ENCODE data around the gene ACSF3.
A peak's percentile ranks its signal among the peaks of the same experiment; 100 is the strongest.

The ACSF3 gene

GRCh38 chr16:89198417-89199240, 105.0 kb downstream of the ACSF3 start:
- DNase-seq (ENCODE audit: low read depth in 2 of 2, low spot score in 1 of 2), result no peak

DNA sequence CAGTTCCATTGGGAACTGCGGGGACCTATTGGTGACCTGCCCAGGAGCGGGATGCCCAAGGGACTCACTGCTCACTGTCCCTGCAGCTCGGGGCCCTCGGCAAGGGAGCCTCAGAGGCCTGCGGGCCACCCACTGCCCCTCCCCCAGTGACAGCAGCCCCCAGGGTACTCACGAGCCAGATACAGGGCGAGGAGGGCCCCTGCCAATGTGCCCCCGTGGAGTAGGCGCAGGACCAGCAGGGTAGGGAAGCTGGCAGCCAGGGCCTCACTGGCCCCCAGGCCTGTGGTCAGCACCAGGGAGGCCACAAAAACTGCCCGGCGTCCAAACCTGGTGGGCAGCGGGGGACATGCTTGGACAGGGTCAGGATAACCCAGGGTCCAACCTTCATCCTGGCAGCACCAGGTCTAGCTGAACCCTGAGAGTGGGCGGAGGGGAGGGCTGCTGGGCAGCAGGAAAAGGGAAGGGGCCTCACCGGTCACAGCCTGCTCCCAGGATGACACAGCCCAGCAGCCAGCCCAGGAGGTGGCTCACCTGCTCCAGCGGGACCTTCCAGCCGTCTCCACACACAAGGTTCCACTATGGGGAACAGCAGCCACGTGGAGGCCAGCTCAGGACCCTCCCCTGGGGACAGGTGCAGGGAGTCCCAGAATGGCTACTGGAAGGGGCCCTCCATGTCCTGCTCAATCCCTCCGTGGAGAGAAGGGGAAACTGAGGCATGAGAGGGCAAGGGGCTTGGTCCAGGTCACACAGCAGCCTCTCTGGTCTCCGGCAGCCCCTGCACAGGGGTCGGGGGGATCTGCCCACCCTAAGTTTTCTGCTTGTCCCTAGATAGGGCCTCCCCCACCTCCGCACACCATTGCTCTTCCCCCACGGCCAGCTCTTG, 105.8 kb downstream of the ACSF3 start:
- DNase-seq (ENCODE audit: low read depth in 2 of 2, low spot score in 1 of 2), result no peak

DNA sequence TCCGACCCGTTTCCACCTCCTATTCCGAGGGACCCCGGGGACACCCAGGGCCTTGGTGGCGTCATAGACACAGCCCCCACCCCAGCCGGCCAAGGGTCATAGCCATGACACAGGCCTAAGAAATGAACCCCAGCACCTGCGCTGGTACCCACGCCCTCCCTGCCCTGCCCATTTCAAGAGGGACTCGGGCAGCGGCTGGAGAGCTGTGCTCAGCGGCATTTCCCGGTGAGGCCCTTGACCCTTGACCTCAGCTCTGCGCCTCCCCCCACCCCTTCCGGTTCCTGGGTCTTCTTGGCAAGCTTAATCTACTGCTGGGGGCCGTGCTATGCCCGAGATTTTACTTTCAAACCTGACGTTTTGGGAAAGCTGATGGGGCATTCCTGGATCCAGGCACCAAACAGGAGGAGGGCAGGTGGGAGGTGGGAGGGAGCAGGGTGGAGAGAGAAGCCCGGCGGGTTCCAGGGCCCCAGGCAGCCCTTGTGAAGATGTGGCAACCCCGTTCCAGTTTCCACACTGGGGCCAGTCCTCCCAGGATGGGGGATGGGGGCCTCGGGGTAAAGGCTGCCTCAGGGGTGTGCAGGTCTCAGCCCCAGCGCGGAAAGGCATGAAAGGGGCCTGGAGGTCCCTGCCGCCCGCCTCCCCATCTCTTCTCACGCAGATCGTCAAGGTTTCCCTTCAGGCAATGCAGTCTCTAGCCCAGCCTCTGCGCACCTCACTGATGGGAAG, 106.6 kb downstream of the ACSF3 start, which contains the start of gene SLC22A31:
SLC22A31 (minus strand) TSS at position 414 of the 726 bp plus-strand sequence; CDS start at position 378, 36 bp downstream.
- DNase-seq (ENCODE audit: low read depth in 2 of 2, low spot score in 1 of 2), result no peak

GRCh38 chr16:89200850-89201411, 107.3 kb downstream of the ACSF3 start:
- DNase-seq (ENCODE audit: low read depth in 2 of 2, low spot score in 1 of 2), result no peak

GRCh38 chr16:89201439-89202377, 108.1 kb downstream of the ACSF3 start:
- peak; percentile 41 to 52 for DNase-seq (ENCODE audit: low read depth in 2 of 2, low spot score in 1 of 2)

GRCh38 chr16:89202422-89203215, 109.0 kb downstream of the ACSF3 start:
- DNase-seq (ENCODE audit: low read depth in 2 of 2, low spot score in 1 of 2), result no peak
